G401 (cell line): ENCODE results near the gene PFN4. TPM values are rescaled to one million over a fixed set of nuclear protein-coding genes. Genes with fewer than 3 reads are reported as not detected.
A peak's percentile ranks its signal among the peaks of the same experiment; 100 is the strongest.
"Not testable (repeated sequence)": the region's sequence is repeated elsewhere in the genome, so short reads cannot be mapped to it uniquely, and the experiment has no call there.

Experiments used
- DNase-seq: peaks from one replicate; pipeline ENCODE4 v3.0.0-alpha.2; 2015; ENCODE audit warnings: low spot score
- in situ Hi-C: cut with HindIII; loops from 2 replicates; pipeline ENCODE4 v1.10.0; 2016; ENCODE audit warnings: low sequenced_read_pairs, mixed read lengths
- total RNA-seq: library from RNA; depleted of rRNA; stranded (reverse); fragments of >200 nt; shearing (Covaris generic); gene quantifications from 2 replicates; pipeline ENCODE4 v1.2.3, GENCODE V29; 2014; rRNA removed

Gene PFN4, protein sequence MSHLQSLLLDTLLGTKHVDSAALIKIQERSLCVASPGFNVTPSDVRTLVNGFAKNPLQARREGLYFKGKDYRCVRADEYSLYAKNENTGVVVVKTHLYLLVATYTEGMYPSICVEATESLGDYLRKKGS
- total RNA-seq: not detected in 2 replicates

- DNase-seq: peak; percentile 88
- in situ Hi-C loops: no loop called here
Measured at GRCh38 chr2:24123195-24123921, at the start of gene PFN4, which contains the start of gene FAM228B. Gene PFN4 (minus strand): TSS chr2:24123334. CDS start chr2:24122535, 799 bp downstream. Gene FAM228B (plus strand): TSS chr2:24123469. CDS start chr2:24124362, 893 bp downstream.

GRCh38 chr2:24169023-24169422 is 45.9 kb upstream of the PFN4 start:
- in situ Hi-C loops: no loop called here
- no peak for DNase-seq

- no peak for DNase-seq
- in situ Hi-C loops: no loop called here
Measured at GRCh38 chr2:24164416-24164973, 41.4 kb upstream of the PFN4 start.

DNA sequence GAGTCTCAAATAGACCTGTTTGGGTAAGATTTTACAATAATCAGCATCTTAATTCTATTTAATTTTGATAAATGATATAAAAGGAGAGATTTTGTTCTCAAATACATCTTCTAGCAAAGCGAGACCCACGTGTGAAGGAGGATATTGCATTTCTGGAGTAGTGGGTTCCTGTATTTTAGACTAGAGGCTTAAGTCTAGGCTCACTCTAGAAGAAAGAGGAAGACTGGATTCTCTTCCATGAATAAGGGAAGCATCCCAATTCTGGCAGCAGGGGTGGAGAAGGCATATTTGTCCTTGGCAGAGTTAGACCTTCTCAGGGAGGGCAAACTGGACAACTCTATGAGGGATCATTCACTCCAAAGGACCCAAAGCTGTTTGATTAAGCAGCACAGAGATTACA is 40.5 kb upstream of the PFN4 start:
- in situ Hi-C loops: no loop called here
- DNase-seq: no peak

DNA sequence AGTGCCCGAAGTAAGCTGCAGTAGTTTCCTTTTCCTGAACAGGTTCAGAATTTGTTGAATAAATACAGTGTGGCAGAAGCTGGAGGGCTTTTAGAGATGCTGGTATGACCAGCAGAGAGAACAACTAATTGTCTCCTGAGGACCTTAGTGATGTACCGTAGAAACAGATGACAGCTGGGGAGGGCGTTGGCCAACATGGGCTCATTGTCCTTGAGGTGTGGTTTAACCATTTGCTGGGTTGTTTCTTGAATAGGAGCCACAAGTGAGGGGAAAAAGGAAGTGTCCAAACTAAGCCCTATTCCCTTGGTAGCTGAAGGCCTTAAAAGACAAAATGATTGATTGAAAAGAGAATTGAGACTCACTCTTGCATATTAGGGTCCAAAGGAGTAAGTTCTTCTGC is 40.1 kb upstream of the PFN4 start:
- in situ Hi-C loops: no loop called here
- no peak for DNase-seq

DNA sequence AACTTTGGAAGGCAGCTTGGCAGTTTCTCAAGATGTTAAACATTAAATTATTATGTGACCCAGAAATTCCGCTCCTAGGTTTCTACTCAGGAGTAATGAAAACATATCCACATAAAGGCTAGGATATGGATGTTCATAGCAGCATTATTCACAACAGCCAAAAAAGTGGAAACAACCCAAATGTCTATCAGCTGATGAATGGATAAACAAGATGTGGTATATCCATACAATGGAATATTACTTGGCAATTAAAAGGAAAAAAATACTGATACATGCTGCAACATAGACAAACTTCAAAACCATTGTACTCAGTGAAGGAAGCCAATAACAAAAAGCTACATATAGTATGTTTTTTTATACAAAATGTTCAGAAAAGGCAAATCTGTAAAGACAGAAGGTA is 39.4 kb upstream of the PFN4 start:
- in situ Hi-C loops: no loop called here
- DNase-seq: no peak

DNA sequence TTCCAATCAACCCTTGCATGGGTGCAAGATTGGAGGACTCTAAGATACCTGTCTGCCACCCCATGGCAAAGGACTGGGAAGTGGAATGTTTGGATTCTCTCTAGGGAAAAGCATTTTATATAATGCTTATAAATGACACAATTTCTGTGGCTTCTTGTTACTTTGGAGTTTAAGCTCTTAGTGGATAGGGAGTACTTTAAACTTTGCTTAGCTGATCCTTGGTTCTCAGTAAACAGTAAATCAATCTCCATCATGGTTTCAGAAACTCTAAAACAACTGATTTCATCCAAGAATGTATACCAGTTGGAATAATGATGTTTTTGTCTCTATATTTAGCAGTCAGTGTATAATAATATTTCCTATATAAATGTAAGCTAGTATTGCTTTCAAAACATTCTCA is 37.6 kb upstream of the PFN4 start:
- in situ Hi-C loops: no loop called here
- DNase-seq: no peak

DNA sequence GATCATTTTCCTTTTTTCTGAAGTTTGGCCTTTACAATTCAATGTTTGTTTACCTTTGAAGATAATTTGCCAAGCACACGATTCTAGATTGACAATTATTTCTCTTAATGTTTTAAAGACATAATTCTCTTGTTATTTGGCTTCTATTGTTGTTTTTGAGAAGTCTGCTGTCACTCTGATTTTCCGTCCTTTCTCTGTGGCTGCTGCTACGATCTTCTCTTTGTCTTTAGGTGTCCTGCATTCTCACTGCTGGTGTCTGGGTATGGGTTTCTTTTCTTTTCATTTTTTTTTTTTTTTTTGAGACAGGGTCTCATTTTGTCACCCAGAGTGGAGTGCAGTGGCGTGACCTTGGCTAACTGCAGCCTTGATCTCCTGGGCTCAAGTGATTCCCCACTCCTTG is 36.6 kb upstream of the PFN4 start:
- DNase-seq: no peak
- in situ Hi-C loops: no loop called here

DNA sequence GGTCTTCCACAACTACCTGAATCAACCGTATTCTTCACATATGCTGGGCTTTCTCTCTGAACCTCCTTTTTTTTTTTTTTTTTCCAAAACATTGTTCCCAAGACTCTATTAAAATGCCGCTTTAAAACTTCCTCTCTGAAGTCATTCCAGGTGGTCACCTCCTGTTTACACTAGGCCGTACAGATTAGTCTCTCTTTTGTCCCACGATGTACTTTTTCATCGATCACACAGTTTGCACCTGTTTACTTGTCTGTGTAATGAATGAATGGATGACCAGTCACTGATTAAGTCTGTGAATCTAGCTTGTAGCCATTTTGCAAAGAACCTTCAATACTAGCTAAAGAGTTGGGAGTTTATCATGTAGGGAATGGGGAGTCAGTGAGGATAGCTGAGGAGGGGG is 35.0 kb upstream of the PFN4 start:
- in situ Hi-C loops: no loop called here
- no peak for DNase-seq

DNA sequence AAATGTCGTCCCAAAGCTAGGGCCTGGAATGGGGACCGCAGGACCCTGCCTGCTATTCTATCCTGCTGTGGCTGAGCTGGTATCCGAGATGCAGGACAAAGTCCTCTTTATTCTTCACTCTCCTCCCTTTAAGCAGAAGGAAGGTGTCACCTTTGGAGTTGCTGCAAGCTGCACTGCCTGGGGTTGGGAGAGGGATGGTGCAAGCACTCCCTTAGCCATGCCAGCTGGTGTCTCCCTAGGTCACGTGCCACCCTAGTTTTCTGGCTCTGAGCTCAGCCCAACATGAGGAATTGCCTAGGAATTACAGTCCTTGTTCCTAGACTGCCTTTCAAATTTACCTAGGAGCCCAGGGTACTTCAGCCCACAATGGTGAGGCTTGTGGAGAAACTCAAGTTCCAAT is 30.3 kb upstream of the PFN4 start:
- in situ Hi-C loops: no loop called here
- DNase-seq: peak; percentile 32

GRCh38 chr2:24152413-24153197 is 29.5 kb upstream of the PFN4 start:
- DNase-seq: no peak
- in situ Hi-C loops: no loop called here

- DNase-seq: no peak
- in situ Hi-C loops: no loop called here
Measured at GRCh38 chr2:24147364-24147763, 24.2 kb upstream of the PFN4 start.

DNA sequence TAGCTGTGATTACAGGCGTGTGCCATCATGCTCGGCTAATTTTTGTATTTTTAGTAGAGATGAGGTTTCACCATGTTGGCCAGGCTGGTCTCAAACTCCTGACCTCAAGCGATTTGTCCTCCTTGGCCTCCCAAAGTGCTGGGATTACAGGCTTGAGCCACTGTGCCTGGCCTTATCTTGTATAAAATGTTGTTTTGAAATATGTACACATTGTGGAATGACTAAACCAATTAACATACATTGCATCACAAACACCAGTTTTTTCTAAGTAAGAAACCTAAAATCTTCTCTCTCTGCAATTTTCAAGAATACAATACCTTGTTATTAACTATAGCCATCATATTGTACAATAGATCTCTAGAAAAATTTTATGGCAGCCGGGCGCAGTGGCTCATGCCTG is 17.2 kb upstream of the PFN4 start:
- DNase-seq, in situ Hi-C loops: not testable (repeated sequence)

DNA sequence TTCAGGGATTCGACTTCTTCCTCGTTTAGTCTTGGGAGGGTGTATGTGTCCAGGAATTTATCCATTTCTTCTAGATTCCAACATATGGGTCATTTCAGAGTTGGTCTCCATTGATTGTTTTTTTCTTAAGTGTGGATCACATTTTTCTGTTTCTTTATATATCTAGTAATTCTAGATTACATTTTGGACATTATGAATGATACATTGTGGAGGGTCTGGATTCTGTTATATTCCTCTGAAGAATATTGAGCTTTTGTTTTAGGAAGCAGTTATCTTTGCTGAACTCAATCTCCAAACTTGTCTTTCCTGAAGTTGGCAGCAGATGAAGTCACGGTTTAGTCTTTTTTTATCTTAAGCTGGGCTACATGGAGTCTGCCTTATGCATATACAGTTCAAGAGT is 9.4 kb upstream of the PFN4 start:
- in situ Hi-C loops: no loop called here
- no peak for DNase-seq

DNA sequence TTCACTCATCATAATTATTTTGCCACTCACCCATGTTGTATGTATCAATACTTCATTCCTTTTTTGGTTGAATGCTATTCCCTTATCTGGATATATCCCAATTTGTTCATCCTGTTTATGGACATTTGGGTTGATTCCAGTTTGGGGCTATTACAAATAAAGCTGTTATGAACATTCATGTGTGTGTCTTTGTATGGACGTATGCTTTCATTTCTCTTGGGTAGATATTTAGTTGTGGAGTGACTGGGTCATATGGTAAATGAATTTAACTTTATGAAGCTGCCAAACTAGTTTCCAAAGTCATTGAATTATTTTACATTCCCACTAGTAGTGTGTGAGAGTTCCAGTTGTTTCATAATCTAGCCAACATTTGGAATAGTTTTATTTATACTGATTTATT is 2.8 kb upstream of the PFN4 start:
- in situ Hi-C loops: no loop called here
- no peak for DNase-seq

- in situ Hi-C loops: no loop called here
Measured at GRCh38 chr2:24123922-24124580, 917 bp upstream of the PFN4 start.

DNA sequence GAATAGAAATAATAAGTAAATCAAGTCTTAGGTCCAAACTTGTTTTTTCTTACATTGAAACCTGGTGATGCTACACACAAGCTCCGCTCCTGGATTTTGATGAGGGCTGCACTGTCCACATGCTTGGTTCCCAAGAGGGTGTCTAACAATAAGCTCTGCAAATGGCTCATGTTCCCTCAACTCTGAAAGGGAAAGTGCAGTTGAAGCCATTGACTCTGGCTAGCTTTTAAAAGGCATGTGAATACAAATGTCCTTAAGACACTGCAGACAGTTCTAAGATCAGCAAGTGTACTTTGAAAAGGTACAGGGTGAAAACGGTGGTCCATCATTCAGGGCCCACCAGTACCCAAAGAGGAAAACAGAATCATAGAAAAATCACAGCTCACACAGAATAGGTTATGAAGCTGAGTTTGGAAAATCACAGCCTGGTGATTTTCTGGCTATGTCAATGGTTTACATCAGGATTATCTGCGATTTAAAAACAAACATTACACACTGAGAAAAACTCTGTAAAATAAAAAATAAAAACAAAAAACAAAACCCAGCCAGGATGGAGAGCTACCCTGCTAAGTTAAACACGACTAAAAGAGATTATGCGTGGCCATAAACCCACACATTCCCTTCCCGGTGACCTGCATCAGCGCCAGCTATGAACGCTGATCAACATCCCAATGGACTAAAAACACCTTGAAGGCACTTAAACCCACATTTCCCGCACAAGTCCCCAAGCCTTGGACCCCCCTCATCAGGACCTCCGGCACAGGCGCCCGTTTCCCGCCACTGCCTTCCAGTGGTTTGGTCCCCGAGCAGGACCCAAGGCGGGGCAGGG is 554 bp downstream of the PFN4 start:
- DNase-seq: peak; percentile 47
- in situ Hi-C loops: no loop called here

More at GRCh38 chr2:24123922-24124580, 917 bp upstream of the PFN4 start:
- DNase-seq: peak; percentile 65

GRCh38 chr2:24121469-24121868 is 1.7 kb downstream of the PFN4 start:
- in situ Hi-C loops: no loop called here
- DNase-seq: peak; percentile 31

GRCh38 chr2:24121066-24121465 is 2.1 kb downstream of the PFN4 start:
- in situ Hi-C loops: no loop called here
- DNase-seq: no peak
